ENCODE results near the gene SET. TPM values are rescaled to one million over a fixed set of nuclear protein-coding genes. Genes with fewer than 3 reads are reported as not detected.
A peak's percentile ranks its signal among the peaks of the same experiment; 100 is the strongest.

Gene SET
- total and polyA plus RNA-seq, 2 of the 8 experiments (the other 6 are each of a cell fraction or from before 2014, with no cell fraction given) = 466 to 1,345 TPM

DNA sequence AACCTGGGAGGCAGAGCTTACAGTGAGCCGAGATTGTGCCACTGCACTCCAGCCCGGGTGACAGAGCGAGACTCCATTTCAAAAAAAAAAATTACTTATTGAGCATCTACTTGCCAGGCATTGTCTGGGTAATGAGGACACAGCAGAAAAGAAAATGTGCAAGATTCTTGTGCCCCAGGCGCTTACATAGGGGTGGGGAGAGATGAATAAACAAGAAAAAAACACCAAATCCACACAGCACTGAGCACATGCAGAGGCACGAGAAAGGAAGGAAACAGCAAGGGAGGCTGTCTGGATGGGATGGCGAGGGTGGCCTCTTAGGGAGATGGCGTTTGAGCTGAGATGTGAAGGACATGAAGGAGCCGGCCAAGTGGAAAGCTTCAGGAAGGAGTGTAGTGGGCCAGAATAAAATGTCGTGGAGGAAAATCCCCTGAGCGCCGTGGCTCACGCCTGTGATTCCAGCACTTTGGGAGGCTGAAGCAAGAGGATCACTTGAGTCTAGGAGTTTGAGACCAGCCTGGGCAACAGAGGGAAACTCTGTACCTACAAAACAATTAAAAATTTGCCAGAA, 46.3 kb upstream of the SET start:
- H3K4me3 ChIP-seq (ENCODE audit: extremely low read depth in 1 of 4, insufficient read depth in 2 of 4, low read depth in 3 of 4, low read length in 4 of 4) = no peak overlapping the region
- POLR2A ChIA-PET (ENCODE audit: partially characterized antibody) = interaction anchor here (0.7 to 15.6 kb wide), 4 partner anchors 9 to 75 kb away, joined by 3 to 313 read pairs (median 6); partner anchors contain the start of gene SET
- H3K4me1 ChIP-seq (replicated peaks in 1 of 4; ENCODE audit: control insufficient read depth in 3 of 4, insufficient read depth in 4 of 4, low read length in 3 of 4) = no peaks in the 10 kb centered on the region
- DNase-seq (ENCODE audit: low read depth in 1 of 2, low spot score in 2 of 2) (no peak), FAIRE-seq (no peak)
- no peak overlapping the region for H3K4me2 ChIP-seq (ENCODE audit: insufficient read depth in 1 of 2, low read depth in 2 of 2, low read length in 2 of 2)
- no peak overlapping the region for H2AK5ac ChIP-seq (ENCODE audit: low read depth, low read length)
- H4K91ac ChIP-seq (replicated peaks; ENCODE audit: insufficient read length, low read length) = no peak overlapping the region
- H3K18ac ChIP-seq (ENCODE audit: extremely low read depth, low read length) = no peak overlapping the region
- 89% methylated on average over 12 of the region's 12 CpGs; no CpG with 5 or more reads in 1 of the 2 experiments for WGBS, 2 experiments (ENCODE audit: extremely low coverage in 1 of 2, insufficient coverage in 1 of 2, insufficient read length in 1 of 2, insufficient replicate concordance in 2 of 2, low coverage in 1 of 2, low lambda C conversion rate in 2 of 2, missing lambda C conversion rate in 1 of 2)
- CTCF ChIA-PET (ENCODE audit: partially characterized antibody) = interaction anchor here (1.0 to 1.2 kb wide), 2 partner anchors 10 to 12 kb away, joined by 3 read pairs; no protein-coding TSS in a partner anchor
- no peak overlapping the region for H3K23ac ChIP-seq (ENCODE audit: insufficient read length)
- no peaks in the 10 kb centered on the region; a peak in 1 of 4 replicates for H3K79me2 ChIP-seq (ENCODE audit: control insufficient read depth in 1 of 2, insufficient read depth in 2 of 2, low read length in 2 of 2)
- H4K20me1 ChIP-seq (replicated peaks in 1 of 2; ENCODE audit: control insufficient read depth in 1 of 2, insufficient read depth in 2 of 2, low read length in 2 of 2) = peaks cover 0 to 6% of the 10 kb centered on the region in 2 experiments
- H3K79me1 ChIP-seq (ENCODE audit: low read depth, low read length) = 0 out of 2 replicates have a peak, but pooled peaks cover 5% of the 10 kb centered on the region
- no peak overlapping the region for H3K4ac ChIP-seq (replicated peaks; ENCODE audit: insufficient read length, low read depth, low read length)
- H2AFZ ChIP-seq (ENCODE audit: low read length) = no peak overlapping the region
- H3K27me3 ChIP-seq (replicated peaks in 1 of 4; ENCODE audit: control insufficient read depth in 3 of 4, extremely low read depth in 1 of 4, insufficient read depth in 3 of 4, low read length in 3 of 4) = no peaks in the 10 kb centered on the region
- H4K8ac ChIP-seq (ENCODE audit: extremely low read depth, insufficient read depth, low read length) = no peak overlapping the region
- H2BK15ac ChIP-seq (ENCODE audit: low read length) = no peak overlapping the region
- no peak overlapping the region for H2BK5ac ChIP-seq (ENCODE audit: low read depth, low read length)
- no peak overlapping the region for H2BK120ac ChIP-seq (replicated peaks; ENCODE audit: low read depth, low read length)
- H3K23me2 ChIP-seq (ENCODE audit: low read depth, low read length) = no peaks in the 10 kb centered on the region
- H2BK20ac ChIP-seq (ENCODE audit: low read length) = no peak overlapping the region
- no peak overlapping the region for H3K56ac ChIP-seq (replicated peaks; ENCODE audit: insufficient read length, low read depth, low read length)
- no peak overlapping the region for H3K14ac ChIP-seq (ENCODE audit: insufficient read length)
- no peak overlapping the region for H3K27ac ChIP-seq (ENCODE audit: low read depth, low read length)
- H3K9ac ChIP-seq (replicated peaks in 1 of 4; ENCODE audit: extremely low read depth in 1 of 4, low read depth in 3 of 4, low read length in 3 of 4) = peak overlapping the region in 1 of 4 experiments; percentile 67; a peak in 1 of 7 replicates
- H4K5ac ChIP-seq (ENCODE audit: insufficient read length, low read depth, low read length) = no peak overlapping the region
- H2BK12ac ChIP-seq (ENCODE audit: low read depth, low read length) = no peak overlapping the region
- peaks cover 2 to 12% (median 11%) of the 10 kb centered on the region in 4 experiments; a peak in 5 of 8 replicates for H3K36me3 ChIP-seq (ENCODE audit: control insufficient read depth in 2 of 4, insufficient read depth in 4 of 4, low read length in 3 of 4)
- H3K9me3 ChIP-seq (ENCODE audit: insufficient read depth in 2 of 2, low read depth in 1 of 2, low read length in 1 of 2) = no peaks in the 10 kb centered on the region
- no peak for TF ChIP-seq TAF1 (IDR thresholded peaks at IDR 0.05; ENCODE audit: low read depth, low read length)
- TF ChIP-seq PHF8 (conservative IDR thresholded peaks at IDR 0.05; ENCODE audit: low read depth, low read length) = no peak
- no peak for TF ChIP-seq CHD1 (IDR thresholded peaks at IDR 0.05; ENCODE audit: low read depth, low read length)
- TF ChIP-seq SIN3A (conservative IDR thresholded peaks at IDR 0.05 in 1 of 2, IDR thresholded peaks at IDR 0.05 in 1 of 2; ENCODE audit: low read depth in 1 of 2, low read length in 2 of 2) = no peak
- TF ChIP-seq TAF7 (optimal IDR thresholded peaks at IDR 0.05; ENCODE audit: borderline replicate concordance, low read depth, low read length) = no peak
- TF ChIP-seq SIX5 (IDR thresholded peaks at IDR 0.05; ENCODE audit: low read depth, low read length) = no peak
- TF ChIP-seq SIRT6 (IDR thresholded peaks at IDR 0.05; ENCODE audit: low read length) = no peak
- no peak for TF ChIP-seq CHD2 (IDR thresholded peaks at IDR 0.05; ENCODE audit: low read length)
- TF ChIP-seq KDM5A (IDR thresholded peaks at IDR 0.05; ENCODE audit: low read length) = no peak
- TF ChIP-seq, protein P1, sequence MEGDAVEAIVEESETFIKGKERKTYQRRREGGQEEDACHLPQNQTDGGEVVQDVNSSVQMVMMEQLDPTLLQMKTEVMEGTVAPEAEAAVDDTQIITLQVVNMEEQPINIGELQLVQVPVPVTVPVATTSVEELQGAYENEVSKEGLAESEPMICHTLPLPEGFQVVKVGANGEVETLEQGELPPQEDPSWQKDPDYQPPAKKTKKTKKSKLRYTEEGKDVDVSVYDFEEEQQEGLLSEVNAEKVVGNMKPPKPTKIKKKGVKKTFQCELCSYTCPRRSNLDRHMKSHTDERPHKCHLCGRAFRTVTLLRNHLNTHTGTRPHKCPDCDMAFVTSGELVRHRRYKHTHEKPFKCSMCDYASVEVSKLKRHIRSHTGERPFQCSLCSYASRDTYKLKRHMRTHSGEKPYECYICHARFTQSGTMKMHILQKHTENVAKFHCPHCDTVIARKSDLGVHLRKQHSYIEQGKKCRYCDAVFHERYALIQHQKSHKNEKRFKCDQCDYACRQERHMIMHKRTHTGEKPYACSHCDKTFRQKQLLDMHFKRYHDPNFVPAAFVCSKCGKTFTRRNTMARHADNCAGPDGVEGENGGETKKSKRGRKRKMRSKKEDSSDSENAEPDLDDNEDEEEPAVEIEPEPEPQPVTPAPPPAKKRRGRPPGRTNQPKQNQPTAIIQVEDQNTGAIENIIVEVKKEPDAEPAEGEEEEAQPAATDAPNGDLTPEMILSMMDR (IDR thresholded peaks at IDR 0.05; ENCODE audit: control extremely low read depth in 1 of 3, insufficient read depth in 1 of 3, low read depth in 1 of 3, low read length in 3 of 3) = no peak
- TF ChIP-seq, protein P2, sequence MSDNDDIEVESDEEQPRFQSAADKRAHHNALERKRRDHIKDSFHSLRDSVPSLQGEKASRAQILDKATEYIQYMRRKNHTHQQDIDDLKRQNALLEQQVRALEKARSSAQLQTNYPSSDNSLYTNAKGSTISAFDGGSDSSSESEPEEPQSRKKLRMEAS (IDR thresholded peaks at IDR 0.05) = no peak

Measured in H1 (cell line).